HFFc6 (cell line): Measurements from ENCODE around the gene ATP8A2. TPM values are rescaled to one million over a fixed set of nuclear protein-coding genes. Genes with fewer than 3 reads are reported as not detected.

Experiments used
- DNase-seq: peaks from one replicate; pipeline ENCODE4 v3.0.0-alpha.2; 2018
- H3K27ac Mint-ChIP-seq: 2 replicates; pipeline ENCODE4 v1.8.0; 2020; ENCODE audit warnings: mild to moderate bottlenecking, mixed read lengths
- H3K27me3 Mint-ChIP-seq: 2 replicates; pipeline ENCODE4 v1.8.0; 2021; ENCODE audit warnings: mild to moderate bottlenecking, moderate library complexity, mixed read lengths; ENCODE audit not compliant: insufficient read depth
- H3K36me3 Mint-ChIP-seq: 2 replicates; pipeline ENCODE4 v1.8.0; 2021; ENCODE audit warnings: low read depth, mixed read lengths
- H3K4me1 Mint-ChIP-seq: 2 replicates; pipeline ENCODE4 v1.8.0; 2020; ENCODE audit warnings: low read depth, mixed read lengths
- H3K4me3 Mint-ChIP-seq: 2 replicates; pipeline ENCODE4 v1.8.0; 2020; ENCODE audit warnings: mild to moderate bottlenecking, moderate library complexity, mixed read lengths
- H3K9me3 Mint-ChIP-seq: 2 replicates; pipeline ENCODE4 v1.8.0; 2020; ENCODE audit warnings: mild to moderate bottlenecking, mixed read lengths
- total RNA-seq, 6 experiments: library from RNA; stranded (reverse); fragmentation: NEBNext Ultra II Directional; extraction: Animal tissue kit (Norgen Biotek cat#: 25700); gene quantifications; 2 replicates in 1 of 6; 3 replicates in 5 of 6; pipeline ENCODE4 v1.2.3, GENCODE V29; 2021
- TF ChIP-seq, protein P1 (sequence below): fragments of 200-600 bp; sonication (generic); IDR thresholded peaks from 2 replicates; pipeline ENCODE4 v1.5.0; 2021; ENCODE audit warnings: antibody characterized with exemption, mild to moderate bottlenecking

The ATP8A2 gene
- total RNA-seq, 6 experiments from 2014 or later, result 0.02 TPM; not detected in 5

DNA sequence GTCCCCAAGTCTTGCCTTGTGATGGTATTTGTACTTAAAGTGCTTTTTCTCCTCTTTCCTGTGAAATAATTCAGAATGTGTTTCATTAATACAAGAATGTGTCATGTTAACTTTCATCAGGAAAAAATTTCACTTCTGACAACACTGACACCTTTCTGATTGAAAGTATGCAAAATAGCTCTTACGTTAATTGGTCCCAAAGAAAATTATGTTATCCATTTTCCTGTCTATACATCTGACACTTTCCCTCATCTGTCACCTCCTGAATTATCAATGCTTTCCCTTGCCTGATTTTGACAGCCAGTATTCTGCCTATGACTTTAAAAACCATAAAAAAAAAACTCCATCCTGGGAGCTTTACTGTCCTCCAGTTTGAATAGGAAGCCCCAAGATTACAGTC lies 336.5 kb downstream of the ATP8A2 start:
- Mint-ChIP-seq H3K9me3 (peaks cover 35% of the 10 kb centered on the region), H3K4me3 (no peak overlapping the region), H3K4me1 (no peaks in the 10 kb centered on the region), H3K27ac (no peak overlapping the region), H3K27me3 (no peaks in the 10 kb centered on the region), H3K36me3 (no peaks in the 10 kb centered on the region)
- DNase-seq, result no peak
- TF ChIP-seq, protein P1, sequence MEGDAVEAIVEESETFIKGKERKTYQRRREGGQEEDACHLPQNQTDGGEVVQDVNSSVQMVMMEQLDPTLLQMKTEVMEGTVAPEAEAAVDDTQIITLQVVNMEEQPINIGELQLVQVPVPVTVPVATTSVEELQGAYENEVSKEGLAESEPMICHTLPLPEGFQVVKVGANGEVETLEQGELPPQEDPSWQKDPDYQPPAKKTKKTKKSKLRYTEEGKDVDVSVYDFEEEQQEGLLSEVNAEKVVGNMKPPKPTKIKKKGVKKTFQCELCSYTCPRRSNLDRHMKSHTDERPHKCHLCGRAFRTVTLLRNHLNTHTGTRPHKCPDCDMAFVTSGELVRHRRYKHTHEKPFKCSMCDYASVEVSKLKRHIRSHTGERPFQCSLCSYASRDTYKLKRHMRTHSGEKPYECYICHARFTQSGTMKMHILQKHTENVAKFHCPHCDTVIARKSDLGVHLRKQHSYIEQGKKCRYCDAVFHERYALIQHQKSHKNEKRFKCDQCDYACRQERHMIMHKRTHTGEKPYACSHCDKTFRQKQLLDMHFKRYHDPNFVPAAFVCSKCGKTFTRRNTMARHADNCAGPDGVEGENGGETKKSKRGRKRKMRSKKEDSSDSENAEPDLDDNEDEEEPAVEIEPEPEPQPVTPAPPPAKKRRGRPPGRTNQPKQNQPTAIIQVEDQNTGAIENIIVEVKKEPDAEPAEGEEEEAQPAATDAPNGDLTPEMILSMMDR, result no peak

DNA sequence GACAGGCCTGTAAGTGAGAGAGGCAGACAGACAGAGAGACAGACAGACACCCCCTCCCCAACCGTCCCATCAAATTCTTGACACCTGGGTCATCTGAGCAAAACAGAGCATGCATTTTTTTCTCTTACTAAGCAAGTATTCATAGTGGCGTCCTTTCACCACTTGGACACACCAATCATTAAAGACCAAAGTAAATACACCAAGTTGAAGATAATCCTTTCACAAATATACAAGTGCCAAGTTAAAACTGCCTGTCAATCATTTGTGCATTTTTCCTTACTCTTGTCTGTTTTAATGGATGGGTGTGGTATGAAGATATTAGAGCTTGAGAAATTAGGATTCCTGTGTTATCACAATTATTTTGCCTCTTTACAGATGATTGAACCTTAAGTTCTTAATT lies 337.3 kb downstream of the ATP8A2 start:
- Mint-ChIP-seq H3K4me1 (no peaks in the 10 kb centered on the region), H3K36me3 (no peaks in the 10 kb centered on the region), H3K27me3 (no peaks in the 10 kb centered on the region), H3K4me3 (no peak overlapping the region), H3K27ac (no peak overlapping the region), H3K9me3 (peaks cover 38% of the 10 kb centered on the region)
- TF ChIP-seq, protein P1, result no peak
- DNase-seq, result no peak

DNA sequence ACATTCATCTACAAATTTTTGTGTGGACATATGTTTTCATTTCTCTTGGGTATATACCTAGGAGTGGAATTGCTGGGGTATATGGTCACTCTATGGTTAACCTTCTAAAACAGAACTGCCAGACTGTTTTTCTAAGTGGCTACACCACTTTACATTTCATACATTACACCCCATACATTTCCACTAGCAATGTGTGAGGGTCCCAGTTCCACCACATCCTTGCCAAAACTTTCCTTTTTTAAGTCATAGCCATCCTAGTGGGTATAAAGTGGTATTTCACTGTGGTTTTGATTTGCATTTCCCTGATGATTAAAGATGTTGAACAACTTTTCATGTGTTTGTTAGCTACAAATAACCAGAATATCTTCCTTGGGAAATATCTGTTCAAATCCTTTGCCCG lies 344.0 kb downstream of the ATP8A2 start:
- no peaks in the 10 kb centered on the region; the same call in 1 of the 2 replicates for H3K36me3 Mint-ChIP-seq
- no peaks in the 10 kb centered on the region for H3K27me3 Mint-ChIP-seq
- no peaks in the 10 kb centered on the region for H3K4me1 Mint-ChIP-seq
- peaks cover 64% of the 10 kb centered on the region for H3K9me3 Mint-ChIP-seq
- H3K4me3 Mint-ChIP-seq, result no peak overlapping the region
- TF ChIP-seq, protein P1, result no peak
- no peak overlapping the region for H3K27ac Mint-ChIP-seq
- no peak for DNase-seq

DNA sequence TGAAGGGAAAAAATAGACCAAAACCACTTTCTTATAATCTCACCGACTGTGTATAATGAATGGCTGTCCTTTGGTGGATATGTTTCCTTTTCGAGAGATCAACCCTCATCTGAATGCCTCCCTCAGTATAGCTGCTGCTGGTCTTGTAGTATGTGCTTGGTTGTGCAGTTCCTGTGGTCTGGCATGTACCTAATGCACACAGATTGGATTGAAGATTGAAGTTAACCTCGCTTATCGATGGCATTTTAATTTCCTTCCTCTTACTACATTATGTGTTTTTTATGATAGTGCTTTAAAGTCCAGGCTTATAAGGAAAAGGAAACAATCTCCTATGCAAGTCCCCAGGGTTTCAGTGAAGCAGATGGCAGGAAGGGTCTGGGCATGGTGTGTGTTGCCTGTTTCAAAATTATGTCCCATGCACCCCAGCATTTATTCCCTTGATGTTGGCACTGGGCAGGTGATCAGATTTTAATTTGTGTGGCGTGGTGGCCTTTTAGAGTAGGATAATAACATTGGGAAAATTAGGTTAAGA lies 346.0 kb downstream of the ATP8A2 start:
- Mint-ChIP-seq H3K4me1 (no peaks in the 10 kb centered on the region), H3K27ac (no peak overlapping the region), H3K36me3 (no peaks in the 10 kb centered on the region; the same call in 1 of the 2 replicates), H3K4me3 (no peak overlapping the region), H3K27me3 (no peaks in the 10 kb centered on the region), H3K9me3 (peaks cover 56% of the 10 kb centered on the region)
- no peak for DNase-seq
- TF ChIP-seq, protein P1, result no peak

DNA sequence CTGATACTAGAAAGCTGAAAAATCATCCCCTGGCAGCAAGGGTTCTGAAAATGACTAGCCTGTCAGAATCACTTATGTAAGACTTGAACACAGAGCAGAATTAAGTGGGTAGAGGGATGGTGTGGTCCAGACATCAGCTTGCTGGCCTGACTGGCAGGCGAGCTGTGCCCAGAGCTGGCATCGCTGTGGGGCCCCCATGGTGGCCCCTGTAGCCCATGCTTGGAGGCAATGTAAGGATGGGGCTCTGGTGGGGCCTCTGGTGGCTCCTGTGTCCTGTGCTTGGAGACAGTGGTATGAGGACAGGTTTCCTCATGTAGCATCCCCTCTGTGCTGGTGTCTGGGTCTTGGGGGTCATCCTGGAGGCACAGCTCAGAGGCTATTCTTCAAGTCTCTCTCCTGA lies 347.9 kb downstream of the ATP8A2 start:
- Mint-ChIP-seq H3K9me3 (peaks cover 62% of the 10 kb centered on the region), H3K27me3 (no peaks in the 10 kb centered on the region), H3K27ac (no peak overlapping the region), H3K4me3 (no peak overlapping the region), H3K4me1 (no peaks in the 10 kb centered on the region), H3K36me3 (no peaks in the 10 kb centered on the region; the same call in 1 of the 2 replicates)
- TF ChIP-seq, protein P1, result no peak
- DNase-seq, result no peak

DNA sequence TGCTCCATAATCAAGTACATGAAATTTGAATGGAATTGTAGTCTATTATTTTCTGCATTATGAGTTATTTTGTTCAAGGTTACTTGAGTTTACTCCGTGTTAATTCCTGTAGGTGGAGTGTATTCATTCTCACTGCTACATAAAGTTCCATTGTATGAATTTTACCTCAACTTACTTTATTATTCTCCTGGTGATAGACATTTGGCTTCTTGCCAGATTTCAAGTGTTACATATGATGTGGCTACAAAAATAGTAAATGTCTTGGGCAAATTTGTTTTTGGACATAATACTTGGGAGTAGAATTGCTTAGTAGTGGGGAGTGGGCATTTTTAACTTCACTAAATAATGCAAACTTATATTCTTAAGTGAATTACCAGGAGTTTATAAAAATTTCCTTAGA lies 351.1 kb downstream of the ATP8A2 start:
- H3K36me3 Mint-ChIP-seq, result no peaks in the 10 kb centered on the region; the same call in 1 of the 2 replicates
- no peaks in the 10 kb centered on the region for H3K27me3 Mint-ChIP-seq
- H3K4me1 Mint-ChIP-seq, result no peaks in the 10 kb centered on the region
- no peak overlapping the region for H3K27ac Mint-ChIP-seq
- H3K9me3 Mint-ChIP-seq, result peaks cover 60% of the 10 kb centered on the region
- TF ChIP-seq, protein P1, result no peak
- no peak for DNase-seq
- H3K4me3 Mint-ChIP-seq, result no peak overlapping the region
